Tibial artery (tissue), 4 donors: Measurements from ENCODE around the gene NUP35.

Source experiments
- DNase-seq, 2 donors: peaks; one replicate each; pipeline ENCODE4 v3.0.0-alpha.2; 2019
- H3K27ac ChIP-seq, 2 donors: fragments of 200-600 bp; sonication (generic) in 1 of 2; 1 replicate in 1 of 2; 2 replicates in 1 of 2; pipeline ENCODE4 v1.5.1; 2018 to 2019; ENCODE audit warnings: mild to moderate bottlenecking in 1 of 2
- H3K27me3 ChIP-seq, 2 donors: fragments of 200-600 bp; sonication (generic) in 1 of 2; one replicate each; pipeline versions ENCODE4 v1.5.1 to v1.6.0; 2016 to 2019
- H3K36me3 ChIP-seq, 3 donors: fragments of 200-600 bp; sonication (generic) in 2 of 3; one replicate each; pipeline ENCODE4 v1.5.1; 2016 to 2019; ENCODE audit warnings: mild to moderate bottlenecking in 2 of 3
- H3K4me1 ChIP-seq, 4 donors: fragments of 200-600 bp; sonication (generic) in 2 of 4; 1 replicate in 3 of 4; 2 replicates in 1 of 4; pipeline ENCODE4 v1.5.1; 2016 to 2019
- H3K4me3 ChIP-seq, 2 donors: fragments of 200-600 bp; sonication (generic) in 1 of 2; 1 replicate in 1 of 2; 2 replicates in 1 of 2; pipeline ENCODE4 v1.5.1; 2018 to 2019; ENCODE audit warnings: mild to moderate bottlenecking in 2 of 2
- H3K9me3 ChIP-seq, 3 donors: fragments of 200-600 bp; sonication (generic) in 1 of 3; one replicate each; pipeline ENCODE4 v1.5.1; 2016 to 2019
- CTCF ChIP-seq, 2 experiments: fragments of 200-600 bp in 1 of 2; fragments of 450-650 bp in 1 of 2; IDR thresholded peaks; one replicate each; pipeline ENCODE4 v1.5.1; 2017 to 2019; ENCODE audit warnings: antibody characterized with exemption in 2 of 2, mild to moderate bottlenecking in 1 of 2, moderate library complexity in 1 of 2
- intact Hi-C: fragments of 100-400 bp; cut with DNase I; formaldehyde crosslinking; loops from one replicate; pipeline ENCODE4 v1.15.0; 2023; ENCODE audit warnings: low total_unique reads

Gene NUP35

GRCh38 chr2:183105402-183106134, 18.7 kb upstream of the NUP35 start:
- no peak for TF ChIP-seq CTCF (IDR thresholded peaks at IDR 0.05)

GRCh38 chr2:183112577-183112976, 11.7 kb upstream of the NUP35 start:
- TF ChIP-seq CTCF (IDR thresholded peaks at IDR 0.05) = no peak
- DNase-seq = no peak
- intact Hi-C loops = no loop called here
- Histone ChIP-seq H3K9me3 (no peaks in the 10 kb centered on the region), H3K36me3 (no peaks in the 10 kb centered on the region), H3K4me3 (no peak overlapping the region), H3K27me3 (no peaks in the 10 kb centered on the region), H3K27ac (no peak overlapping the region), H3K4me1 (no peaks in the 10 kb centered on the region)

More at GRCh38 chr2:183105402-183106134, 18.7 kb upstream of the NUP35 start:
- Histone ChIP-seq H3K27ac (no peak overlapping the region), H3K4me3 (no peak overlapping the region), H3K9me3 (no peaks in the 10 kb centered on the region), H3K36me3 (no peaks in the 10 kb centered on the region), H3K4me1 (no peaks in the 10 kb centered on the region), H3K27me3 (no peaks in the 10 kb centered on the region)
- intact Hi-C loops = no loop called here
- no peak for DNase-seq

- H3K36me3 ChIP-seq = no peaks in the 10 kb centered on the region
- H3K27me3 ChIP-seq = no peaks in the 10 kb centered on the region
- H3K4me1 ChIP-seq = no peaks in the 10 kb centered on the region
- H3K27ac ChIP-seq = no peak overlapping the region
- TF ChIP-seq CTCF (IDR thresholded peaks at IDR 0.05) = no peak
- no peak overlapping the region for H3K4me3 ChIP-seq
- H3K9me3 ChIP-seq = no peaks in the 10 kb centered on the region
- DNase-seq = no peak
- intact Hi-C loops = no loop called here
Observed at GRCh38 chr2:183113630-183114029, 10.6 kb upstream of the NUP35 start.

GRCh38 chr2:183117226-183117625, 7.0 kb upstream of the NUP35 start:
- H3K27ac ChIP-seq = no peak overlapping the region
- no peak overlapping the region for H3K4me3 ChIP-seq
- no peak for TF ChIP-seq CTCF (IDR thresholded peaks at IDR 0.05)
- H3K4me1 ChIP-seq = no peaks in the 10 kb centered on the region
- intact Hi-C loops = no loop called here
- H3K9me3 ChIP-seq = no peaks in the 10 kb centered on the region
- H3K27me3 ChIP-seq = no peaks in the 10 kb centered on the region
- DNase-seq = no peak
- no peaks in the 10 kb centered on the region for H3K36me3 ChIP-seq

GRCh38 chr2:183123117-183123958, 905 bp upstream of the NUP35 start:
- DNase-seq = no peak
- intact Hi-C loops = loop anchor here (10.0 kb wide), 1 partner anchor 49 kb away; the partner anchor contains the start of gene DUSP19

More at GRCh38 chr2:183123117-183123958, 905 bp upstream of the NUP35 start:
- H3K4me1 ChIP-seq = peaks cover 0 to 19% (median 9%) of the 10 kb centered on the region in 4 donors
- no peaks in the 10 kb centered on the region for H3K9me3 ChIP-seq
- peak overlapping the region; percentile 69 to 82 for H3K4me3 ChIP-seq
- H3K36me3 ChIP-seq = no peaks in the 10 kb centered on the region
- H3K27me3 ChIP-seq = no peaks in the 10 kb centered on the region
- H3K27ac ChIP-seq = peak overlapping the region; percentile 72 to 80
- TF ChIP-seq CTCF (IDR thresholded peaks at IDR 0.05) = no peak
